ENCODE measurements around the gene NOS1AP. TPM values are rescaled to one million over a fixed set of nuclear protein-coding genes. Genes with fewer than 3 reads are reported as not detected.
A peak's percentile ranks its signal among the peaks of the same experiment; 100 is the strongest.

Gene NOS1AP
- total RNA-seq, 1 experiment from 2014 or later = 2.6 TPM

GRCh38 chr1:162218975-162219374, 149.5 kb downstream of the NOS1AP start:
- BruUV-seq (replicated peaks) = no TSS peak
- intact Hi-C loops (cut with micrococcal nuclease) = no loop called here

GRCh38 chr1:162219461-162219860, 150.0 kb downstream of the NOS1AP start:
- Histone ChIP-seq H4K20me1 (ENCODE audit: low read length) (no peaks in the 10 kb centered on the region), H2AFZ (ENCODE audit: low read length) (no peak overlapping the region), H3K4me2 (ENCODE audit: low read length) (no peak overlapping the region), H3K4me3 (ENCODE audit: low read length) (no peak overlapping the region), H3K27ac (ENCODE audit: low read length) (no peak overlapping the region), H3K27me3 (ENCODE audit: low read length) (no peaks in the 10 kb centered on the region), H3K4me1 (ENCODE audit: insufficient read depth, low read length) (peaks cover 24% of the 10 kb centered on the region), H3F3A (ENCODE audit: low read length, unreplicated experiment) (no peaks in the 10 kb centered on the region), H3K9ac (ENCODE audit: low read length) (no peak overlapping the region), H3K9me2 (replicated peaks; ENCODE audit: low read length) (no peaks in the 10 kb centered on the region), H3K79me2 (ENCODE audit: low read length) (no peaks in the 10 kb centered on the region), H3K36me3 (ENCODE audit: low read depth, low read length) (no peaks in the 10 kb centered on the region), H3K9me3 (ENCODE audit: low read length) (no peaks in the 10 kb centered on the region)
- DNase-seq (no peak), ATAC-seq (no peak)
- POLR2A ChIA-PET (ENCODE audit: unreplicated experiment) = interaction anchor here (0.6 kb wide), 1 partner anchor 349 kb away, joined by 4 read pairs; no protein-coding TSS in a partner anchor
- TF ChIP-seq CTCF (conservative IDR thresholded peaks at IDR 0.05; ENCODE audit: low read depth, low read length) = no peak
- no peak for TF ChIP-seq EZH2 (IDR thresholded peaks at IDR 0.05; ENCODE audit: low read length, unreplicated experiment)
- TF ChIP-seq EZH2phosphoT487 (IDR thresholded peaks at IDR 0.05; ENCODE audit: borderline replicate concordance, low read length) = no peak
- intact Hi-C loops (cut with micrococcal nuclease) = no loop called here
- BruUV-seq (replicated peaks) = no TSS peak
- CTCF ChIA-PET = no interaction called here

More at GRCh38 chr1:162218975-162219374, 149.5 kb downstream of the NOS1AP start:
- Histone ChIP-seq H3K9ac (ENCODE audit: low read length) (no peak overlapping the region), H3K36me3 (ENCODE audit: low read depth, low read length) (no peaks in the 10 kb centered on the region), H3K4me1 (ENCODE audit: insufficient read depth, low read length) (peaks cover 23% of the 10 kb centered on the region), H4K20me1 (ENCODE audit: low read length) (no peaks in the 10 kb centered on the region), H3K4me3 (ENCODE audit: low read length) (no peak overlapping the region), H3K4me2 (ENCODE audit: low read length) (no peak overlapping the region), H2AFZ (ENCODE audit: low read length) (no peak overlapping the region), H3K79me2 (ENCODE audit: low read length) (no peaks in the 10 kb centered on the region), H3K9me3 (ENCODE audit: low read length) (no peaks in the 10 kb centered on the region), H3K27me3 (ENCODE audit: low read length) (no peaks in the 10 kb centered on the region), H3F3A (ENCODE audit: low read length, unreplicated experiment) (no peaks in the 10 kb centered on the region), H3K27ac (ENCODE audit: low read length) (no peak overlapping the region), H3K9me2 (replicated peaks; ENCODE audit: low read length) (no peaks in the 10 kb centered on the region)
- ATAC-seq (peak; percentile 79), DNase-seq (peak; percentile 79)
- ChIA-PET POLR2A (ENCODE audit: unreplicated experiment) (interaction anchor here (0.6 kb wide), 1 partner anchor 350 kb away, joined by 4 read pairs; no protein-coding TSS in a partner anchor), CTCF (no interaction called here)
- TF ChIP-seq CTCF (conservative IDR thresholded peaks at IDR 0.05; ENCODE audit: low read depth, low read length) (no peak), EZH2phosphoT487 (IDR thresholded peaks at IDR 0.05; ENCODE audit: borderline replicate concordance, low read length) (no peak), EZH2 (IDR thresholded peaks at IDR 0.05; ENCODE audit: low read length, unreplicated experiment) (no peak)

GRCh38 chr1:162220009-162220539, 150.6 kb downstream of the NOS1AP start:
- H3K27me3 ChIP-seq (ENCODE audit: low read length) = no peaks in the 10 kb centered on the region
- CTCF ChIA-PET = no interaction called here
- no peak overlapping the region for H3K9ac ChIP-seq (ENCODE audit: low read length)
- no peaks in the 10 kb centered on the region for H3K36me3 ChIP-seq (ENCODE audit: low read depth, low read length)
- BruUV-seq (replicated peaks) = no TSS peak
- no peaks in the 10 kb centered on the region for H3K9me2 ChIP-seq (replicated peaks; ENCODE audit: low read length)
- peaks cover 25% of the 10 kb centered on the region for H3K4me1 ChIP-seq (ENCODE audit: insufficient read depth, low read length)
- no peaks in the 10 kb centered on the region for H3K9me3 ChIP-seq (ENCODE audit: low read length)
- H3F3A ChIP-seq (ENCODE audit: low read length, unreplicated experiment) = no peaks in the 10 kb centered on the region
- no peaks in the 10 kb centered on the region for H4K20me1 ChIP-seq (ENCODE audit: low read length)
- intact Hi-C loops (cut with micrococcal nuclease) = loop anchor here (5.0 kb wide), 1 partner anchor 163 kb away; no protein-coding TSS in a partner anchor
- H2AFZ ChIP-seq (ENCODE audit: low read length) = no peak overlapping the region
- H3K27ac ChIP-seq (ENCODE audit: low read length) = no peak overlapping the region
- H3K4me3 ChIP-seq (ENCODE audit: low read length) = no peak overlapping the region
- DNase-seq (no peak), ATAC-seq (no peak)
- no peak overlapping the region for H3K4me2 ChIP-seq (ENCODE audit: low read length)
- no peaks in the 10 kb centered on the region for H3K79me2 ChIP-seq (ENCODE audit: low read length)
- no peak for TF ChIP-seq EZH2phosphoT487 (IDR thresholded peaks at IDR 0.05; ENCODE audit: borderline replicate concordance, low read length)
- no peak for TF ChIP-seq EZH2 (IDR thresholded peaks at IDR 0.05; ENCODE audit: low read length, unreplicated experiment)
- no peak for TF ChIP-seq CTCF (conservative IDR thresholded peaks at IDR 0.05; ENCODE audit: low read depth, low read length)
- POLR2A ChIA-PET (ENCODE audit: unreplicated experiment) = no interaction called here
